Activated T-cell treated with anti-CD3 and anti-CD28 coated beads, Interleukin-2, amount 50 U/mL, for 1 hour (primary cell): Measurements from ENCODE around the gene AK9.
A peak's percentile ranks its signal among the peaks of the same experiment; 100 is the strongest.

Experiments
- DNase-seq: peaks from one replicate; pipeline ENCODE4 v3.0.0-alpha.2; 2020

Gene AK9

DNA sequence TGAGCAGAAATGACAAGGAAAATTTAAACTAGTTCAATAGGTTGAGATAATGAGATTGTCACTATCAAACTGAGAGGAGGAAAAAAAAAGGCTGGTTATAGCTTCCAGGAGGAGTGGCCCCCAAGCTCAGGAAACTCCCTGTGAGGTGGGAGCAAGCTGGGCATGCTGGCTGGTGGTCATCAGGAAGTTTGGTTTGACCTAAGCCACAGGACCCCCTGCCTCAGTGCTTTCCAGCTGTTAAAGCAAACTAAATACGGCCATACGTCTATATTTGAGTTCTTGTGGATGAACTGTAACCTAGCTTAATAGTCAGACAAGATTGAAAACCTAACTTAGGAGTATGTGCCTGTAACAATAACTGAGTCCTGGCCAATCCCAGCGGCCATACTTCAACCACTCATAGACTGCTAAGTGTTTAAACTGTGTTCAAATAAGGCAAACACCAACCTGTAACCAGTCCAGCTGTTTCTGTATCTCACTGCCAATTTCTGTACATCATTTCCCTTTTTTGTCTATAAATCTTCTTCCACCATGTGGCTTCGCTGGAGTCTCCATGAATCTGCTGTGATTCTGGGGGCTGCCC lies 183.4 kb downstream of the AK9 start:
- no peak for DNase-seq

DNA sequence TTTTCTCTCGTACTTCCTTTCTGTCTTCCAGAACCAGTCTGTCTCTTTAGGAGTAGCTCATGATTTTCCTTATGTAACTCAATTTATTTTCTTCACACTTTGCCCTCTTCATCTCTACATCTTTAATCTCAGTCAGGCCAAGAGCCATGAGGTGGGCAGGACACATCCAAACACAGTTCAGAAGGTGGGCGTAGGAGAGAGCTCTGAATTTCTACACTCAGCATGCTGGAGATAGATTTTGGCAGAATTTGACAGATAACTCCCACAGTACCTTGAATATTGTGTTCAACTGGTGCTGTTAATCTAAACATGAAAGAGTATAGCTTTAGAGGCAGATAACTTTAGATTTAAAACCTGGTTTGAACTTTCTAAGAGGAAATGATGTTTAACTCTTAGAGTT lies 184.2 kb downstream of the AK9 start:
- no peak for DNase-seq

DNA sequence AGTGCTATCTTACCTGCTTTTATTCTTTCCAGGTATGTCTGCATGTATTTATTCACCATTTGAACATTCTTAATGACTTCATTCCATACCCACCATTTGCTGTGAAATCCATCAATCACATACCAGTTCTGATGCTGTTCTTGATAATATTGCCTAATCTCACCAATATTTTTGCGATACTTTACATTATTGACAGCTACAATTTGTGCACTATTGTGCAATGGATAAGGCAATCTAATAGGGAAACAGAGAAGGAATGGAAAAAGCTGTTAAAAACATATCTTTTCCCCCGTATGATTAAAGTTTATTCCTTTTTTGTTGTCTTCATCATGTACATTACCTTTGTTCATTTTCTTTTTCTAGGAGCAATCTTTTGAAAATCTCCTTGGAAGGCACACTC lies 184.7 kb downstream of the AK9 start:
- no peak for DNase-seq

DNA sequence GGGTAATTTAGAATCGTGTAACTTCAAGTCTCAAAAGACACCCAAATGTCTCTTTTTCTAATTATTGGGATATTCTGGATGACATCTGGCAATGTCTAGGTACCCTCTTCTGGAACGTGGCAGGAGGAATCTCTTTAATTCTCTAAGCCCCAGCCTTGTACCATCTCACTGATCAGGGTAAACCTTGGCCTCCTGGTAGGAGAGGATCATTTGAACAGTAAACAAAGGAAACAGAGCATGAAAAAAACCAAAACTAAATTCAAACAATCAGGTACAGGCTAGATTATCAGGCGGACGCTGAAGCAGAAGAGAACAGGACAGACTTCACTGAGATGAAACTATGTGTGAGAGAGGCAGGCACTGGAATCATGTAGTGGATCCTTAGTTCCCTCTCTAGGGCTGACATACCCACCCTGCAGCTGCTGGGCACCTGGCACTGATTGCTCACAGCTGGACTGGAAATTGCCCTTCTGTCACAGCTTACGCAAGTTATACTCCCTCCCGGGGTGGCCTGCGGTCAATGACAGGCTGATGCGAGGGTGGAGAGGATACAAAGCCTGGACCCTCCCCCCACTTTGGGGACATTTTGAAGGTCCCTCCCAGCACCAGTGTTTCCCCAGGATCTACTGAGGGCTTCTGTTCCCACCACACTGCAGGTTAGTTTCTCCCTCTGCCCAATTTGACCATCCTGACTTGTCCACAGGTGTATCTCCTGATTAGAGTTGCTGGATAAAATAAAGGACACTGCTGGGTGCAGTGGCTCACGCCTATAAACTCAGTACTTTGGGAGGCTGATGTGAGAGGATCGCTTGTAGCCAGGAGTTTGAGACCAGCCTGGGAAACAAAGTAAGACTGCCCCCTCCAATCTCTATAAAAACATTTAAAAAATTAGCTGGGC lies 187.4 kb downstream of the AK9 start:
- DNase-seq = no peak

DNA sequence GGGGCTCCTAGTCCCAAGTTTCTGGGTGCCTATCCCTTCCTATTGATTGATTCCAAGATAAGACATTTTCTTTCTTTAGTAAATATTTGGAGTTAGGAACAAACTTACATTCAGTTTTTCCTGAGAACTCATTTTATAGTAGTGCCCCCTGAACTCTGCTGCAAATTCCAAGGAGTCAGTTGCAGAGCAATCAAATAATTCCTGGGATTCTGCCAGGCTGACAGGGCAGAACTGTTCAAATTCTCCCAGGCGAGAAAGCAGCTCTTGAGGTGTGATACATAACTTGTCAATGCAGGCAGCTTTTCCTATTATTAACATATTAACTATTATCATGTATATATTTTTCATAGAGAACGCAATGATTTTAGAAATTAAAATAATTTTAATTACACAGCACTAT lies 192.1 kb downstream of the AK9 start:
- DNase-seq = no peak

DNA sequence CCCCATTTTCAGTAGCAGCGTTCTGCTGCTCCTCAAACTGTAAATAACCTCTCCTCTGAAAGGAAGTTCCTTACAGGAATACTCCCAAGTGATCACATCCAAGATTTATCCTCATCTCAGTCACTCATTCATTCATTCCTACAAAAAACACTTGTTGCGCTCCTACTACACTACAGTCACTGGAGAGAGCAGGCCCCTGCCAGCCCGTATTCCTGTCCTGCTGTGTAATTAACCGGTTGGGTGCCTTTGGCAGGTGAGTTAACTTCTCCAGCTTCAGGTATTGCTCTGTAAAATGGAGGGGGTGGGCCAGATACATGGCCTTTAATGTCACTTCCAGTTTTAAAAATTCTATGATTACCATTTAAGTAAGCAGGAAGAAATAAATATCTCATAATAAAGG lies 192.9 kb downstream of the AK9 start:
- DNase-seq = no peak

DNA sequence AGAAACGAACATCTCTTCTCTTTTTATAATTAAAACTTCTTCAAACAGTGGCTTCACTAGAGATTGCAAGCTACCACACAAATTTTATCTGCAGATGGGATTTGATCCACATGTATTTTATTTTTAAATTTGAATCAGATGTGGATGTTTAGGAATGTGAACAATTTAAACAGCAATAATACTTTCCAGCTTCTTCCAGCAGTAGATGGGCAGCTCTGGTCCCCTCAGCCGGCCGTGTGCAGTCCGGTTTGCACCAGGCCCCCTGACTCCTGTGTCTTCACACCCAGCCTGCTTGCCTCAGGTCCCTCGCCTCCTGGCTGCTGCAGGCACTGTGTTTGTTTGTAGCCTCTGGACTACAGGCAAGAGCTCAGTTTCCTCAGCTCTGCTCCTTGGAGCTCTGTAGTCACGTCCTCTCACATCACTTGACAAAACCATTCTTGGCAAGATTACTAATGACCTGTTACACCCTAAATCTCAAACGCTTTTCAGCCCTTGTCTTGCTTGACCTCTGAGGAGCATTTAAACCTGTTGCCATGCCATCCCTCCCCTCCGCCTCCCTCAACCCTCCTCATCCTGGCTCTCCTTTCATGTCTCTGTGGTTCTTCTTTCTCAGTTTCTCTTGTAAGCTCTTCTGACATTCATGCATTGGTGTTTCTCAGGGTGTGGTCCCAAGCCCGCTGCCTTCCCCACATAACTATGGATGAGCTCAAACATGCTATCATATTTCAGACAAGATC lies 194.8 kb downstream of the AK9 start:
- DNase-seq = no peak

DNA sequence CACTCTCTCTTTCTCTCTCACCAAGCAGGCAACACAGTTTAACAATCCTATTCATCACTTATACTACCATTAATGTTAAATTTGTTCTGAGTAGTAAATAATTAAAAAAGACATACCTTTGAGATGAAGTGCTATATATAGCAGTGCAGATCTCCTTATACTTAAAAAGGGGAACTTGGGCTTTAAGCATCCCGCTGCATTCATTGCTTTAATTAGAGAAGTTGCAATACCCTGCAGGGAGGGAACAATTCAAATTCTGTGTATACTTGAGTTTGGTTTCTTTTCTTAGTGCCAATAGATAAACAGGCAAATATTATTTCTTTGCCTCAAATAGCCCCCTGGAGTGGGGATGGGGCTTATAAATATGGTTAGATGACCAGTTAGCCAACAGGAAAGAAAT lies 197.1 kb downstream of the AK9 start:
- no peak for DNase-seq

DNA sequence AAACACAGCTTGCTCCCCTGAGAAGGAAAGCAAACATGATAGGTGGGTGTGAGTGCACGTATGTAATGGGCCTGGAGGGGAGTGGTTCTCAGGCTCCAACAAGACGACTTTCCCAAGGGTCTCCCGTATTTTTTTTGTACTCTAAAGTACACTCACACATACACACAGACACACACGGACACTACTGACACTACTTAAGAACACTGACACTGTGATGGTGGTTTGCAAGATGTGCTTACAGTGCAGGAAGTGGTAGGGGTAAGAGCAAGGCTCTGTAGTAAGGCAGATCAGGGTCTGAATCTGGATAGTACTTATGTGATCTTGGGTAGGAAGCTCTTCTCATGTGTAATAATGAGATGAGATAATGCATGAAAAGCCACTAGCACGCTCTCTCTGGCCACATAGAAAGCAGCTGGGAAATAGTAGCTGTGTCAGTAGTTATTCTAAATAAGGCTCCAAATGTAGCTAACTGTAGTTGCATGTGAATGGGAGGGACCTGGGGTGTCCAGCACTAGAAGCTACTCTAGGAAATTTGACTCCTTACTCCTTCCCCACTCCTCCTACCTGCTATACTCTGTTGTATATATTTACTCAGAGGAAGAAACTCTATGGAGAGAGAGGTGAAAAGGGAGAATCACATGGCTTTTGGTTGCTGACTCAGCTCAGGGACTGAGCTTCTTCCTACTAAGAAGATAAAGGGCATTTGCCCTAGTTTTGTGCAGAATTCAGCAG lies 199.6 kb downstream of the AK9 start:
- no peak for DNase-seq

DNA sequence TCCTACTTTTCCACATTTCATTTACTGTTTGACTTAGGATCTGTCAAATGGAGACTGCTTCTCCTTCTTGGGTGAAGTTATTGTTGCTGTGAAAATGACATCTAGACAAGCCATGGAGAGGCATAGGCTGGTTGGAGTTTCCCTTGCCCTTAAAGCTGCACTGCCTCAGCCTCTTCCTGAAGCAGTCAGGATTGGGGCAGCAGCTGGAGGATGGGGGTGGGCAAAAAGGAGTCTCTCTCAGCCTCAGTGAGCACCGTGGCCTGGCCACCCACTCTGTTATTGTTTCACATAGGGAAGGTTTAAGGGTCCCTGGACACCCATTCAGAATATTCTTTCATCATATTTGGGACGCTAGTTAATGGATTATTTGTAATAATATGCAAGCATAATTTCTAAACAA lies 200.3 kb downstream of the AK9 start:
- no peak for DNase-seq

DNA sequence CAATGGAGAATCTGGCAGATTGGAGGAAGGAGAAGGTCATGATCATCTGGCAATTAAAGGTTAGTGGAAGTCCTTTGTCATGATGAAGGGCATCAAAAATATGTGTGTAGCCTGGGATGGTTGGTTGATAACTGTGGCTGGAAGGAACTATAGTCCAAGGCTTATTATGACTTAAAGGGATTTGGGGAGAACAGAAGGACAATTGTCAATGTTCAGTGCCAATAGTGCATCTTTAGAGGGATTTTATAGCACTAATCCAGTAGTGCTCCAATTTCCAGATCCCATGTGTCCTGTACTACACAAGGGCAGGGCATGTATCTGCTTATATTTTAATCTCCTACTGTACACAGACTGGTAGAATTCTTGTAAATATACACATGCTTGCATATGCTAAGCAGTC lies 203.0 kb downstream of the AK9 start:
- no peak for DNase-seq

DNA sequence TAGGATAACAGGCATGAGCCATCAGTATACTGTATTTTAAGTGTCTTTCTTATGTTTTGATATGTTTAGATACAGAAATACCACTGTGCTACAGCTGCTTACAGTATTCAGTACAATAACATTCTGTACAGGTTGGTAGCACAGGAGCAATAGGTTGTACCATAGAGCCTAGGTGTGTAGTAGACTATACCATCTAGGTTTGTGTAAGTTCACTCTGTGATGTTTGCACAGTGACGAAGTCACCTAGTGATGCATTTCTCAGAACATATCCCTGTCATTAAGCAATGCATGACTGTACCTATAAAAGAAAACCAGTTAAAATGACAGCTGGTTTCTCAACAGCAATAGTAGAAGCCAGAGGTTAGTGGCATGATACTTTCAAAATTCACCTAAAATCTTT lies 204.9 kb downstream of the AK9 start:
- DNase-seq = no peak

DNA sequence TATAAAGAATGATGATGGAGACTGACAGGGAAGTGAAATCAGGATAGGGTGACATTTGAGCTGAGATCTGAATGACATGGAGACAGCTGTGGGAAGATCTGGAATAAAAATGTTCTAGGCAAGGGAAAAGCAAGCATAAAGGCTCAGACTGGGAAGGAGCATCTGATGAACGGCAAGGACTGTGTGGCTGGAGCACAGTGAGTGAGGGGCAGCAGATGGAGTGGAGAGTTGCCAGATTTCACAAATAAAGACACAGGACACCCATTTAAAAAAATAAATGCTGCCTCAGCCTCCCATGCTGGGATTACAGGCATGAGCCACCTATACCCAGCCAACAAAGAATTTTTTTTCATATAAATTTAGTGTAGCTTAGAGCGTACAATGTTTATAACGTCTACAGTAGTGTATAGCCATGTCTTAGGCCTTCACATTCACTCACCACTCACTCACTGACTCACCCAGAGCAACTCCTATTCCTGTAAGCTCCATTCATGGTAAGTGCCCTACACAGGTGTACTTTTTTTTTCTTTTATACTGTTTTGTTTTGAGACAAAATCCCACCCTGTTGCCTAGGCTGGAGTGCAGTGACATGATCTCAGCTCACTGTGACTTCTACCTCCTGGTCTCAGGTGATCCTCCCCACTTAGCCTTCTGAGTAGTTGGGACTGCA lies 205.6 kb downstream of the AK9 start:
- no peak for DNase-seq

DNA sequence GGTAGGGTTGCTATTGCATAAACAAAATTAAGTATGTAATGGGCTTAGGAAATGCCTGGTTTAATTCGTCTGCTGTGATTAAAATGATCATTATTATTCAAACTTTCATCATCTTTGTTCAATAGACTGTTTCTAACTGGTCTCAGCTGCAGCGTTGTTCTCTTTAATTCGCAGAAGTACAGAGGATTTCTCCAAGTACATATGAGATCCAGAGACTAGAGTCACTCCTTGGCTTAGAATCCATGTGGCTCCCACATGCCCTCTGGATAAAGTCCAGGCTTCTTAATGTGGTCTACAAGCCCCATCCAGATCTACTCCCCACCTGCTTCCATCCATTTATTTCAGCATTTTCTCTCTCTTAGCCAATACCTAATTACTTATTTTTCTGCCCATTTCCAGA lies 206.9 kb downstream of the AK9 start:
- DNase-seq = no peak

DNA sequence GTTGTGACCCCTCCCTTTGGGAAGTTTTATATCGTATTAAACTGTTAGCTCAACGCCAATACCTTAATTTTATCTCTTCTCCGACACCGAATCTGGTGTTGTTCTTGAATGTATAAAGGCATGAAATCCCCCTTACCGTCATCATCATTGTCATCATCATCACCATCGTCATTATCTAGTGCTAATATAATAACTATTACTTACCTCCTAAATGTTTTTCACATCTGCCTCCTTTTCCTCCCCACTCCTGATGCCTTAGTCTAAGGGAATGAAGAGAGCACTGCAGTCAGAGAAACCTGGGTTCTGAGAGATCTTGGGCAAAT lies 207.3 kb downstream of the AK9 start:
- DNase-seq = no peak

DNA sequence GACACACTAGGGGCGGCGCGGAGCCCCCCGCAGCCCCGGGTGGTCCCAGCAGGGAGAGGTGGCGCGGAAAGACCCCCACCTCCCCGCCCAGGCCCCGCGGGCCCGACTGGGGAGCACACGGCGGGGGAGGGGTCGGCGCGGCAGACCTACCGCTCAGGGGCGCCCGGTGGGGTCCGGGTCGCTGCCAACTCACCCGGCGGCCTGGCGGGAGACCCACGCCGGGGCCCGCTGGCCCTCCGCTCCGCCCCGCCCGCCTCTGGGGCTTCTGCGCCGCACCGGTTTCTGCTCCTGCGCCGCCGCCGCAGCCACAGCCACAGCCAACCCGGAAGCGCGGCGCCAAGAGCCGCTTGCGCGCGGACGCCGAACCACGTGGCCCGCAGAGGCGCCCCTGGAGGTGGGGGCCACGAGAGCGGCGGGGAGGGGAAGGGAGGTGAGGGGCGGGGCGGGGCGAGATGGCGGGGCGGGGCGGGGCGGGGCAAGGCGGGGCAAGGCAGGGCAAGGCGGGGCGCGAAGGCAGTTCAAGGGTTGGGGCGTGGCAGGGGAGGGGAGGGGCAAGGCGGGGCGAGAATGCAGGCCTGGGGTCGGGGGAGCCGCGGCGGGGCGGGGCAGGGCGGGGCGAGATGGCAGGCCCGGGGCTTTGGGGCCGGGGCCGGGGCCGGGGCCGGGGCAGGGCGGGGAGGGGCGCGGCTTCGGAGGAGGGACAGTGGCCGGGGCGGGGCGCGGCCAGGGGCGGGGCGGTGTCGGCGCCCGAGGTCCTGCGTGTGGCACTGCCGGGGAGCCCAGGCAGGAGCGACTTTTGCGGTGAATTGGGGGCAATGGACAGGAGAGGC lies 207.9 kb downstream of the AK9 start, which contains the start of gene ZBTB24:
Gene ZBTB24 (minus strand): TSS at position 315 of the 830 bp plus-strand sequence. CDS start 1,193 bp downstream, outside the sequence.
- peak; percentile 86 for DNase-seq

DNA sequence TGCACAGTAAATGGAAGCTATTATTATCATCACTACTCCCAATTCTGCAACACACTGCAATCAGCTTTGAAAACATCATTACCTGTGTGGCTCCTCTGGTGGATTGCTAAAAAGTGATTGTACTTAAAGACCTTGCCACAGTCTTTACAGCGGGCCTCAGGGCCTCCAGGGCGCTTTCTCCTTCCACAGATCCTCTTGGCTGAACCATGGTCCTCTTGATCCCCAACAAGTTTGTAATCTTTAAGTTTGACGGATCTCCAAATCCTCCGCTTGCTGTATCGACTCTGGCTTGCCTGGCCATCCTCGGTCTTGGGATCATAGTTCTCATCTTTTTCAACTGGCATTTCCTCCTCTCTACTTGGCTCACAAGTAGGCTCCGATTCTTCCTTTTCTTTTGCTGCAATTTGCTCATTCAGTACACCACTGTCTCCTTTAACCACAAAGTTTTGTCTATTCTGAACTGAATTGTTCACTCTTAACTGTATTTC lies 210.0 kb downstream of the AK9 start:
- no peak for DNase-seq

DNA sequence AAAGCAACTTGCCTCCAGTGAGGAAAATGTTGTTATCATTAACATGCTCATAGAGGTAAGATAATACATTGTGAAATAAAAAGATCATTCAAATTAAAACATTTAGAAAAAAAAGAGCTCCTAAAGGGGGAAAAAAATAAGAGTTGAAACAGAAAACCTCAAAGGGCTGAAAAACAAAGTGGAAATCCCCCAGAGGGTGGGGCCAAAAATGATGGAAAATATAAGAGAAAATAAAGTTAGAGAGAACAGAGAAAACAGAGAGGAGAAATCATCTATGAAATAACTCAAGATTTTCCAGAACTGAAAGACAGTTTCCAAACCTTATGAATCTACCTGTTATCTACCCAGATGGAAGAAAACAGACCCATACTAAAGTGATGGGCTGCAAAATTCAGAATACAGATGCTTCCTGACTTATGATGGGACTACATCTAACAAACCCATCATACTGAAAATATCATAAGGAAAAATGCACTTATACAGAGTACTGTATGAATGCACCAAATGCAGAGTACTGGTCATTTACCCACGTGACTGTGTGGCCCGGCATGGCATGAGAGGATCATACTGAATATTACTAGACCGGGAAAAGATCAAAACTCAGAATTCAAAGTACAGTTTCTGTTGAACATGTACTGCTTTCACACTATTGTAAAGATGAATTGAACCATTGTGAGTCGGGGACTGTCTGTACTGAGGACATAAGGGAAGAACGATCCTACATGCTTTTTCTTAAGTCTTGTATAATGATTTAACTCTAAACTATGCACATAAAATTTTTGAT lies 212.0 kb downstream of the AK9 start:
- DNase-seq = no peak

DNA sequence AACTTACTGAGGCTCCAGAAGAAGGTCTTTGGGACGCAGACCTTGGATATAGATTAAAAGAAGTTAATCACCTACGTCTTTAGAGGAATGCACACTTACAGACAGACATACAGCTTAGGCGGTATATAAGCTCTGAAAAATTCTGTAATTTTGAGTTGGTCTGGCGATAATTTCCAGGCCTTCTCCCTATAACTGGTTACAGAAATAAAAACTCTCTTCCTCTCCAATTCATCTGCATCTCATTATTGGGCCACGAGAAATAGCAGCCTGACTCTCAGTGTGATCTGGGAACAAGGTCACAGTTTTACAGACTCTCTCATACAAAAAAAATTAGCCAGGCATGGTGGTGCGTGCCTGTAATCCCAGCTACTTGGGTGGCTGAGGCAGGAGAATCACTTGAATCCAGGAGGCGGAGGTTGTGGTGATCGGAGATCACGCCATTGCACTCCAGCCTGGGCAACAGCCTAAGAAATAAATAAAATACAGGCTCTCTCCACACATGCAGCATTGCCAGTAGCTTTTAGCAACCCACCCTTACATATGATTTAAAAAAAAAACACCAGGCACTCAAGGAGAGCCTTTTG lies 212.7 kb downstream of the AK9 start:
- no peak for DNase-seq

DNA sequence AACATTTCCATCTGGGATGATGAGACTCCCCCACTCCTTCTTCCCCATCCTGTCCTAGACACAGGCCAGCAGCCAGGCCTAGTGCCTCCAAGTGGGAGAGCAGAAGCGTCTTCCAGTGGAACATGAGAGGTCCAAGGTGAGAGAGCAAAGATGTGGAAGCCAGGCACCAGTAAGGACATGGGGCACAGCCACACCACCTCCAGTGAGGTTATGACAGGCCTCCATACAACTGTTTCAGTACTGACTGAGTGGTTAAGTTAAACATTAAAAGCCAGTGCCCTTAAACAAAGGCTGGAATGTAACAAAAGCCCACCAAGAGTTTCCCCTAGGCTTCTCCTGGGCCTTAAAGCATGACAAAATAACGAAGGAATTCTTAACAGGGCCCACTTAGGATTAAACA lies 213.3 kb downstream of the AK9 start:
- no peak for DNase-seq
